Hippocampal formation (tissue), 2 donors: Measurements from ENCODE around the gene ENPP4.
"Not testable (repeated sequence)": the region's sequence is repeated elsewhere in the genome, so short reads cannot be mapped to it uniquely, and the experiment has no call there.

Source experiments
- DNase-seq, 2 donors: peaks; one replicate each; lab custom pipeline; 2025; lab: John Stamatoyannopoulos, UW

Gene ENPP4

GRCh38 chr6:46129629-46130511, at the start of gene ENPP4:
Gene ENPP4, plus strand, starts transcription at chr6:46129989. Its CDS starts 9,595 bp downstream, at chr6:46139584.
- DNase-seq: peak; percentile 92 to 97

- DNase-seq: no peak
Observed at GRCh38 chr6:46080111-46080510, 49.7 kb upstream of the ENPP4 start.

GRCh38 chr6:46085688-46086087, 44.1 kb upstream of the ENPP4 start:
- DNase-seq: not testable (repeated sequence)

- DNase-seq: peak; percentile 56 to 62
Observed at GRCh38 chr6:46090115-46091079, 39.4 kb upstream of the ENPP4 start.

- no peak for DNase-seq
Observed at GRCh38 chr6:46091080-46091478, 38.7 kb upstream of the ENPP4 start.

- no peak for DNase-seq
Observed at GRCh38 chr6:46095251-46095650, 34.5 kb upstream of the ENPP4 start.

GRCh38 chr6:46097366-46097765, 32.4 kb upstream of the ENPP4 start:
- no peak for DNase-seq

- DNase-seq: peak; percentile 31 to 54
Observed at GRCh38 chr6:46098678-46099077, 31.1 kb upstream of the ENPP4 start.

GRCh38 chr6:46099952-46100351, 29.8 kb upstream of the ENPP4 start:
- no peak for DNase-seq

- DNase-seq: no peak
Observed at GRCh38 chr6:46102123-46102522, 27.7 kb upstream of the ENPP4 start.

GRCh38 chr6:46103441-46104115, 26.2 kb upstream of the ENPP4 start:
- no peak for DNase-seq

- no peak for DNase-seq
Observed at GRCh38 chr6:46104209-46104608, 25.6 kb upstream of the ENPP4 start.

- DNase-seq: no peak
Observed at GRCh38 chr6:46105568-46105967, 24.2 kb upstream of the ENPP4 start.

- no peak for DNase-seq
Observed at GRCh38 chr6:46113370-46113769, 16.4 kb upstream of the ENPP4 start.

- DNase-seq: no peak
Observed at GRCh38 chr6:46115634-46116033, 14.2 kb upstream of the ENPP4 start.

GRCh38 chr6:46116289-46116688, 13.5 kb upstream of the ENPP4 start:
- no peak for DNase-seq

GRCh38 chr6:46118157-46118556, 11.6 kb upstream of the ENPP4 start:
- no peak for DNase-seq

- DNase-seq: no peak
Observed at GRCh38 chr6:46118836-46119235, 11.0 kb upstream of the ENPP4 start.

GRCh38 chr6:46119679-46120078, 10.1 kb upstream of the ENPP4 start:
- DNase-seq: not testable (repeated sequence)

GRCh38 chr6:46128476-46128875, 1.3 kb upstream of the ENPP4 start:
- no peak for DNase-seq

- DNase-seq: no peak
Observed at GRCh38 chr6:46129291-46129628, 529 bp upstream of the ENPP4 start.

GRCh38 chr6:46130666-46131065, 877 bp downstream of the ENPP4 start:
- no peak for DNase-seq
